ENCODE measurements around the gene MOCS1.

Gene MOCS1

DNA sequence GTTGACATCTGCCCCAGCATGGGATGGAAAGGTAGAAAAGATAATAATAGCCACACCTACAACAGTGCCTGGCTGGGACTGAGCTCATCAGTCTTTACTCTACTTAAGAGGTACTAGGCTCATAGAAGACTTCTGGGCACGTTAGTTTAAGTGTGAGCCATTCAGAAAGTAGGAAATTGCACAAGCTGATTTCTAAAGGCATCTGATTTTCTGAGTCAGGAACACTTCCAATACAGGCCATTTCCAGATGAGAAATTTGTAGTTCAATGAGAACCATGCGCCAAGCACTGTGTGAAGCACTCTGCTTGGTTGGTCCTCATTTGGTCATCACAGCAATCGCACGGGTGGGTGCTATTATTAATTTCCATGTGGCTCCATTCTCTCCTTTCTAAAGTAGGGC, 42.3 kb downstream of the MOCS1 start:
- TF ChIP-seq CTCF (conservative IDR thresholded peaks at IDR 0.05; ENCODE audit: low read depth): no peak
- POLR2A ChIA-PET (ENCODE audit: low non-redundant PET): no interaction called here
- DNase-seq (ENCODE audit: low spot score): no peak
- CTCF ChIA-PET: no interaction called here
- H3K27ac ChIP-seq: no peak overlapping the region

DNA sequence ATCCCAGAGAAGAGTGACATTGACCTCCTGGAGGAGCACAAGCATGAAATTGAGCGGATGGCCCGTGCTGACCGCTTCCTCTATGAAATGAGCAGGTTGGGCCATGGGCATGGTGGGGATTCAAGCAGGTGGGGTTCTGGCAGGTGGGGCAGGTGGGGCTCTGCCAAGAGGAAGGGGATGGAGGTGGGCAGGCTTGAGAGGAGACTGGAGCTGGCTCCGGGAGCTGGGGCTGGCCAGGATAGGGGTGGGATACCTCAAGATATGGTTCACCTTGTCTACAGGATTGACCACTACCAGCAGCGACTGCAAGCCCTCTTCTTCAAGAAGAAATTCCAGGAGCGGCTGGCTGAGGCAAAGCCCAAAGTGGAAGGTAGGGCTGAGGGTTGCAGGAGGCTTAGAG, 42.9 kb downstream of the MOCS1 start:
- ChIA-PET CTCF (no interaction called here), POLR2A (ENCODE audit: low non-redundant PET) (no interaction called here)
- no peak for TF ChIP-seq CTCF (conservative IDR thresholded peaks at IDR 0.05; ENCODE audit: low read depth)

GRCh38 chr6:39889229-39889628, 45.0 kb downstream of the MOCS1 start:
- TF ChIP-seq CTCF (conservative IDR thresholded peaks at IDR 0.05; ENCODE audit: low read depth): no peak
- ChIA-PET POLR2A (ENCODE audit: low non-redundant PET) (no interaction called here), CTCF (no interaction called here)
- DNase-seq (ENCODE audit: low spot score): no peak
- no peak overlapping the region for H3K27ac ChIP-seq

More for the DNA sequence above, 42.9 kb downstream of the MOCS1 start:
- DNase-seq (ENCODE audit: low spot score): no peak
- H3K27ac ChIP-seq: no peak overlapping the region

DNA sequence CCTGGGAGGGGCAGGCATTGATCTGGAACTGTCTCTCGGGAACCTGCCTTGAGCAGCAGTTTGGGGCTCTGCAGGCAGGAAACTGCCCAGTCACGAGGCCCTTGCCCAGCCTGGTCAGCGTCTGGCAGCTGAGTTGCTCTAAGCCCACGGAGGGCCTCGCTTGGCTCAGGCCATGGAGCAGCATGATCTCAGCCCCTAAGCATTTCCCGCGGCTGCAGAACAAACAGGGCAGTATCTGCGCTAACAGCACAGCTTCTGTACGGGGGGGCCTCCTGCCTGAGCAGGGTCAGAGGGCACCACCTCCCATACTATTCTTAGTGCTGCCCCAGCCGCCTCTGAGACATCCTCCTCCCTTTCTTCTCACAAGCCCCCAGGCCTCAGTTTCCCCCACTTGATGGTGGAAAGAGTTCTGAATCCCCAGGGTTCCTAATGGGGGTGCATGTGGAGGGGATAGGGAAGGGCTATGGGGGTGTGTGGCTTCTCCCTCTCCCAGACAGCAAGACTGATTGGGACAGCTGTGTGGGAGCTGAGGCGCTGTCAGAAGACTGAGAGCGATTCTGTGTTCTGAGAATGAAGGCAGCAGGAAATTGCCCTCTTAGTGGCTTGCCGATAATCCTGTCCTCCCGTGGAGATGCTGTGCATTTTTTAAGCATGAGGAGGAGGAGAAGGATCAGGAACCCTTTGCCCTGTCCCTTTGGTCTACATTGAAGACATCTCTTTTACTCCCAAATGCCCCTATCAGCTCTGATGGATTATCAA, 46.4 kb downstream of the MOCS1 start:
- ChIA-PET CTCF (no interaction called here), POLR2A (ENCODE audit: low non-redundant PET) (no interaction called here)
- no peak for DNase-seq (ENCODE audit: low spot score)
- H3K27ac ChIP-seq: no peak overlapping the region
- TF ChIP-seq CTCF (conservative IDR thresholded peaks at IDR 0.05; ENCODE audit: low read depth): no peak

- TF ChIP-seq CTCF (conservative IDR thresholded peaks at IDR 0.05; ENCODE audit: low read depth): no peak
- CTCF ChIA-PET: no interaction called here
- POLR2A ChIA-PET (ENCODE audit: low non-redundant PET): no interaction called here
- no peak for DNase-seq (ENCODE audit: low spot score)
- no peak overlapping the region for H3K27ac ChIP-seq
Observed at GRCh38 chr6:39886871-39887270, 47.4 kb downstream of the MOCS1 start.

- POLR2A ChIA-PET (ENCODE audit: low non-redundant PET): no interaction called here
Observed at GRCh38 chr6:39885691-39886090, 48.6 kb downstream of the MOCS1 start.

More at GRCh38 chr6:39885691-39886090, 48.6 kb downstream of the MOCS1 start:
- CTCF ChIA-PET: interaction anchor here (0.6 kb wide), 1 partner anchor 522 kb away, joined by 3 read pairs; no protein-coding TSS in a partner anchor
- no peak for TF ChIP-seq CTCF (conservative IDR thresholded peaks at IDR 0.05; ENCODE audit: low read depth)
- DNase-seq (ENCODE audit: low spot score): no peak
- no peak overlapping the region for H3K27ac ChIP-seq
